Measurements from ENCODE around the gene IGHMBP2. TPM values are rescaled to one million over a fixed set of nuclear protein-coding genes. Genes with fewer than 3 reads are reported as not detected.

IGHMBP2 gene
- total and polyA plus RNA-seq, 12 donors = 9.0 to 24.3 (median 12.1) TPM

- Histone ChIP-seq H3K27me3 (peaks cover 0 to 22% (median 5%) of the 10 kb centered on the region in 7 donors), H3K4me3 (no peak overlapping the region), H3K4me1 (peaks cover 5 to 28% (median 12%) of the 10 kb centered on the region in 9 donors), H3K9me3 (peaks cover 0 to 4% (median 0%) of the 10 kb centered on the region in 11 donors), H3K36me3 (no peaks in the 10 kb centered on the region), H3K27ac (peak overlapping the region in 2 of 10 donors; percentile 10 to 13)
- ATAC-seq = no peak
- TF ChIP-seq CTCF (IDR thresholded peaks at IDR 0.05) = no peak
- intact Hi-C loops (cut with DNase I) = loop anchor here in 1 of 10 donors (10.0 kb wide), 1 partner anchor 72 kb away; no protein-coding TSS in a partner anchor
- WGBS, 2 donors = 89 to 93% methylated on average over 8 of the region's 8 CpGs
- DNase-seq = no peak
Observed at GRCh38 chr11:68857037-68857586, 46.6 kb upstream of the IGHMBP2 start.

GRCh38 chr11:68859123-68859522 lies 44.6 kb upstream of the IGHMBP2 start:
- H3K4me3 ChIP-seq = no peak overlapping the region
- no peak for TF ChIP-seq CTCF (IDR thresholded peaks at IDR 0.05)
- H3K36me3 ChIP-seq = no peaks in the 10 kb centered on the region
- H3K9me3 ChIP-seq = peaks cover 0 to 10% (median 0%) of the 10 kb centered on the region in 11 donors
- WGBS, 2 donors = 86 to 88% methylated on average over 8 of the region's 8 CpGs
- DNase-seq (no peak), ATAC-seq (no peak)
- intact Hi-C loops (cut with DNase I) = loop anchor here in 1 of 10 donors (10.0 kb wide), 1 partner anchor 74 kb away; no protein-coding TSS in a partner anchor
- peaks cover 0 to 15% (median 4%) of the 10 kb centered on the region in 7 donors for H3K27me3 ChIP-seq
- H3K27ac ChIP-seq = no peak overlapping the region
- H3K4me1 ChIP-seq = peaks cover 5 to 28% (median 12%) of the 10 kb centered on the region in 9 donors

- intact Hi-C loops (cut with DNase I) = no loop called here
- ATAC-seq = no peak
- H3K9me3 ChIP-seq = peaks cover 0 to 11% (median 0%) of the 10 kb centered on the region in 11 donors
- H3K27me3 ChIP-seq = no peaks in the 10 kb centered on the region
- no peak for DNase-seq
- no peak for TF ChIP-seq CTCF (IDR thresholded peaks at IDR 0.05)
- no peak overlapping the region for H3K27ac ChIP-seq
- H3K36me3 ChIP-seq = no peaks in the 10 kb centered on the region
- H3K4me1 ChIP-seq = peaks cover 0 to 3% (median 0%) of the 10 kb centered on the region in 9 donors
- H3K4me3 ChIP-seq = no peak overlapping the region
- WGBS, 2 donors = 82 to 86% methylated on average over 6 of the region's 6 CpGs
Observed at GRCh38 chr11:68862421-68862820, 41.3 kb upstream of the IGHMBP2 start.

GRCh38 chr11:68863553-68864265 lies 40.0 kb upstream of the IGHMBP2 start:
- no peak overlapping the region for H3K4me3 ChIP-seq
- intact Hi-C loops (cut with DNase I) = no loop called here
- no peaks in the 10 kb centered on the region for H3K27me3 ChIP-seq
- peaks cover 0 to 11% (median 0%) of the 10 kb centered on the region in 11 donors for H3K9me3 ChIP-seq
- H3K36me3 ChIP-seq = no peaks in the 10 kb centered on the region
- WGBS, 2 donors = 90 to 96% methylated on average over 3 of the region's 3 CpGs
- H3K27ac ChIP-seq = no peak overlapping the region
- ATAC-seq (no peak), DNase-seq (no peak)
- peaks cover 0 to 2% (median 0%) of the 10 kb centered on the region in 9 donors for H3K4me1 ChIP-seq
- no peak for TF ChIP-seq CTCF (IDR thresholded peaks at IDR 0.05)
